ENCODE results near the gene CABP1. TPM values are rescaled to one million over a fixed set of nuclear protein-coding genes. Genes with fewer than 3 reads are reported as not detected.
"Not testable (repeated sequence)": the region's sequence is repeated elsewhere in the genome, so short reads cannot be mapped to it uniquely, and the experiment has no call there.

CABP1 gene
- total RNA-seq, 1 donor from 2014 or later, result 0.47 TPM

DNA sequence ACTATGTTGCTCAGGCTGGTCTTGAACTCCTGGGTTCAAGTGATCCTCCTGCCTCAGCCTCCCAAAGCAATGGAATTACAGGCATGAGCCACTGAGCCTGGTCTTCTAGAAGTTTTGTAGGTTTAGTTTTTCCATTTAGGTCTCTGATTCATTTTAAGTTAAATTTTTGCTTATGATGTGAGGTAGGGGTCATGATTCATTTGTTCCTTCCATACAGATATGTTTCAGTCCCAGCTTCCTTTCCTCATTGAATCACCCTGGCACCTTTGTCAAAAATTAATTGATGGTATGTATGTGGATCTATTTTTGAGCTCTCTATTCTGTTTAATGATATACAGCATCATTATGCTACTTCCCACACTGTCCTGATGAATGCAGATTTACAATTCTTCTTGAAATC is 25.6 kb upstream of the CABP1 start:
- H3K4me3 ChIP-seq, result no peak overlapping the region
- H3K79me2 ChIP-seq (ENCODE audit: low read depth), result no peaks in the 10 kb centered on the region
- no peaks in the 10 kb centered on the region for H3K36me3 Mint-ChIP-seq
- H3K4me1 Mint-ChIP-seq, result peaks cover 14% of the 10 kb centered on the region
- no peaks in the 10 kb centered on the region for H3K9me3 ChIP-seq (ENCODE audit: low read depth)
- H3K36me3 ChIP-seq, result no peaks in the 10 kb centered on the region
- H3K4me3 Mint-ChIP-seq, result no peak overlapping the region
- H3K9me3 Mint-ChIP-seq, result no peaks in the 10 kb centered on the region
- H3K27ac Mint-ChIP-seq, result no peak overlapping the region
- H3F3A ChIP-seq (ENCODE audit: low read depth), result no peaks in the 10 kb centered on the region
- no peak overlapping the region for H2AFZ ChIP-seq (replicated peaks)
- H4K20me1 ChIP-seq (ENCODE audit: low read depth), result no peaks in the 10 kb centered on the region
- no peak overlapping the region for H3K27ac ChIP-seq
- DNase-seq (ENCODE audit: low spot score), result no peak
- TF ChIP-seq, protein P1, sequence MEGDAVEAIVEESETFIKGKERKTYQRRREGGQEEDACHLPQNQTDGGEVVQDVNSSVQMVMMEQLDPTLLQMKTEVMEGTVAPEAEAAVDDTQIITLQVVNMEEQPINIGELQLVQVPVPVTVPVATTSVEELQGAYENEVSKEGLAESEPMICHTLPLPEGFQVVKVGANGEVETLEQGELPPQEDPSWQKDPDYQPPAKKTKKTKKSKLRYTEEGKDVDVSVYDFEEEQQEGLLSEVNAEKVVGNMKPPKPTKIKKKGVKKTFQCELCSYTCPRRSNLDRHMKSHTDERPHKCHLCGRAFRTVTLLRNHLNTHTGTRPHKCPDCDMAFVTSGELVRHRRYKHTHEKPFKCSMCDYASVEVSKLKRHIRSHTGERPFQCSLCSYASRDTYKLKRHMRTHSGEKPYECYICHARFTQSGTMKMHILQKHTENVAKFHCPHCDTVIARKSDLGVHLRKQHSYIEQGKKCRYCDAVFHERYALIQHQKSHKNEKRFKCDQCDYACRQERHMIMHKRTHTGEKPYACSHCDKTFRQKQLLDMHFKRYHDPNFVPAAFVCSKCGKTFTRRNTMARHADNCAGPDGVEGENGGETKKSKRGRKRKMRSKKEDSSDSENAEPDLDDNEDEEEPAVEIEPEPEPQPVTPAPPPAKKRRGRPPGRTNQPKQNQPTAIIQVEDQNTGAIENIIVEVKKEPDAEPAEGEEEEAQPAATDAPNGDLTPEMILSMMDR (IDR thresholded peaks at IDR 0.05), result no peak
- no peak for TF ChIP-seq EZH2 (IDR thresholded peaks at IDR 0.05)
- no peak for TF ChIP-seq EZH2phosphoT487 (IDR thresholded peaks at IDR 0.05)
- H3K4me1 ChIP-seq, result peaks cover 6% of the 10 kb centered on the region
- no peak overlapping the region for H3K9ac ChIP-seq
- peaks cover 6% of the 10 kb centered on the region for H3K27me3 Mint-ChIP-seq (ENCODE audit: insufficient read depth, low read depth)
- H3K4me2 ChIP-seq, result no peak overlapping the region
- H3K27me3 ChIP-seq, result peaks cover 10% of the 10 kb centered on the region

DNA sequence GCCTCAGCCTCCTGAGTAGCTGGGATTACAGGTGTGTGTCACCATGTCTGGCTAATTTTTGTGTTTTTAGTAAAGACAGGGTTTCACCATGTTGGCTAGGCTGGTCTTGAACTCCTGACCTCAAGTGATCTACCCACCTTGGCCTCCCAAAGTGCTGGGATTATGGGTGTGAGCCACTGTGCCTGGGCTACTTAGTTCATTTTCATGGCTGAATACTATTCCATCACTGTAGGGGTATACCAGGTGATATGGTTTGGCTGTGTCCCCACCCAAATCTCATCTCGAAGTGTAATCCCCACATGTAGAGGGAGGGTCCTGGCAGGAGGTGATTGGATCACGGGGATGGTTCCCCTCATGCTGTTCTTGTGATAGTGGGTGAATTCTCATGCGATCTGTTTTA is 23.2 kb upstream of the CABP1 start:
- not testable (repeated sequence) for H3K9ac ChIP-seq; H3K4me3 Mint-ChIP-seq; H3K79me2 ChIP-seq (ENCODE audit: low read depth); H3K4me1 ChIP-seq; H4K20me1 ChIP-seq (ENCODE audit: low read depth); H3K27ac Mint-ChIP-seq; H3K36me3 Mint-ChIP-seq; H3K9me3 Mint-ChIP-seq; H3K27me3 Mint-ChIP-seq (ENCODE audit: insufficient read depth, low read depth); H3K4me2 ChIP-seq; H2AFZ ChIP-seq (replicated peaks); DNase-seq (ENCODE audit: low spot score); H3K27ac ChIP-seq; H3K4me3 ChIP-seq; H3F3A ChIP-seq (ENCODE audit: low read depth); H3K9me3 ChIP-seq (ENCODE audit: low read depth); H3K36me3 ChIP-seq
- peaks cover 10% of the 10 kb centered on the region for H3K27me3 ChIP-seq
- H3K4me1 Mint-ChIP-seq, result peaks cover 14% of the 10 kb centered on the region

DNA sequence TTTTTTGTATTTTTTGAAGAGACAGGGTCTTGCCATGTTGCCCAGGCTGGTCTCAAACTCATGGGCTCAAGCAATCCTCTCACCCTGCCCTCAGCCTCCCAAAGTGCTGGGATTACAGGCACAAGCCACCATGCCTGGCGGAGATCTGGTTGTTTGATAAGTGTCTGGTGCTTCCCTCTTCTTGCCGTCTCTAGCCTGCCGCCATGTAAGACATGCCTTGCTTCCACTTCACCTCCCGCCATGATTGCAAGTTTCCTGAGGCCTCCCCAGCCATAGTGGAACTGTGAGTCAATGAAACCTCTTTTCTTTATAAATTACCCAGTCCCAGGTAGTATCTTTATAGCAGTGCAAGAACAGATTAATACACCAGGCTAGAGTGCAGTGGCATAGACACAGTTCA is 22.7 kb upstream of the CABP1 start:
- not testable (repeated sequence) for H3F3A ChIP-seq (ENCODE audit: low read depth); H3K4me2 ChIP-seq; H3K27ac Mint-ChIP-seq; H3K4me3 Mint-ChIP-seq; H3K36me3 Mint-ChIP-seq; DNase-seq (ENCODE audit: low spot score); H3K4me1 ChIP-seq; H3K36me3 ChIP-seq; H3K27ac ChIP-seq; H3K4me3 ChIP-seq; H3K9ac ChIP-seq; H3K27me3 Mint-ChIP-seq (ENCODE audit: insufficient read depth, low read depth); H3K9me3 Mint-ChIP-seq; H4K20me1 ChIP-seq (ENCODE audit: low read depth); H3K79me2 ChIP-seq (ENCODE audit: low read depth); H2AFZ ChIP-seq (replicated peaks); H3K9me3 ChIP-seq (ENCODE audit: low read depth)
- H3K27me3 ChIP-seq, result peaks cover 10% of the 10 kb centered on the region
- peaks cover 14% of the 10 kb centered on the region for H3K4me1 Mint-ChIP-seq

DNA sequence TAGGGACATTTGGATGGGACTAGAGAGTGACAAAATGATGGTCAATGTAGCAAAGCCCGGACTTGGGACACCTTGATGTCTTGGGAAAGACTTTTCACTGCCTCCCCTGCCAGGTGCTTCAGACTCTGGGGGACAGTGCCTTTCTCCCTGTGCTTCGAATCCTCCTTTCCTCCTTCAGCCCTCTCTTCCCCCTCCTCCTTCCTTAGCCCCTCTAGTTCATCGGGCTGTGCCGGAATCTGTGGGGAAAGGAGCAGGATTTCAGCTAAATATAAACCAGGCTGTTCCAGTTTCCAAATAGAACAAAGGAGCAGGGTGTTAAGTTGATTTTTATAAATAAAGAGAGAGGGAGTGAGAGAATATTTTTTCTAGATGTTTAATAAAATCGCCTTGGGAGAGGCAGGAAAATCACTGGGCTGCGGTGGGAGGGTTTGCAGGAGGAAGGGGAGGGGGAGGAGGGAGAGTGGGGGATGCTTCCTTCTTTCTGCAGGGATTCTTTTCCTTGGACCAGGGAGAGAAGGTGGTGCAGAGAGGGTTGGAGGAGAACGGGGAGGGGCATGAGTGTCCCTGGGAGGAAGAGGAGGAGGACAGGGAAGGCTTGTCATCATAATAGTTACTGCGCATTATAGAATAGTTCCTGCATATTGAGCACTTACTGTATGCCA is 21.3 kb upstream of the CABP1 start:
- Histone ChIP-seq H3K9ac (no peak overlapping the region), H3K9me3 (ENCODE audit: low read depth) (no peaks in the 10 kb centered on the region), H3K27me3 (no peaks in the 10 kb centered on the region), H4K20me1 (ENCODE audit: low read depth) (no peaks in the 10 kb centered on the region), H3K4me2 (peak overlapping the region; percentile 68), H3K27ac (no peak overlapping the region), H3F3A (ENCODE audit: low read depth) (no peaks in the 10 kb centered on the region), H3K36me3 (no peaks in the 10 kb centered on the region), H3K4me3 (peak overlapping the region; percentile 35), H3K4me1 (peaks cover 6% of the 10 kb centered on the region), H2AFZ (replicated peaks) (peak overlapping the region; percentile 70), H3K79me2 (ENCODE audit: low read depth) (no peaks in the 10 kb centered on the region)
- TF ChIP-seq EZH2 (IDR thresholded peaks at IDR 0.05), result no peak
- TF ChIP-seq, protein P1 (IDR thresholded peaks at IDR 0.05), result no peak
- TF ChIP-seq EZH2phosphoT487 (IDR thresholded peaks at IDR 0.05), result no peak
- peak; percentile 18 for DNase-seq (ENCODE audit: low spot score)
- peaks cover 14% of the 10 kb centered on the region for H3K4me1 Mint-ChIP-seq
- no peaks in the 10 kb centered on the region for H3K9me3 Mint-ChIP-seq
- no peak overlapping the region for H3K27ac Mint-ChIP-seq
- no peaks in the 10 kb centered on the region for H3K36me3 Mint-ChIP-seq
- peak overlapping the region; percentile 48 for H3K4me3 Mint-ChIP-seq
- H3K27me3 Mint-ChIP-seq (ENCODE audit: insufficient read depth, low read depth), result peaks cover 6% of the 10 kb centered on the region

Measured in neural progenitor cell (in vitro differentiated cells).